Memory B cell (primary cell): Measurements from ENCODE around the gene RTL5.

Experiments used
- ATAC-seq: fragments of 150-1000 bp; cut with Tn5 transposase; 2 replicates; pipeline ENCODE4 v1.10.0; 2021; ENCODE audit warnings: low read depth, mild to moderate bottlenecking, moderate library complexity
- DNase-seq, 2 donors: peaks; one replicate each; pipeline ENCODE4 v3.0.0; 2022; ENCODE audit warnings: low spot score in 2 of 2
- H3K27ac Mint-ChIP-seq: one replicate; pipeline ENCODE4 v1.8.0; 2022; ENCODE audit warnings: mild to moderate bottlenecking, moderate library complexity, mixed read lengths
- H3K27me3 Mint-ChIP-seq: one replicate; pipeline ENCODE4 v1.8.0; 2022; ENCODE audit warnings: mixed read lengths
- H3K36me3 Mint-ChIP-seq: one replicate; pipeline ENCODE4 v1.8.0; 2022; ENCODE audit warnings: mild to moderate bottlenecking, mixed read lengths
- H3K4me1 Mint-ChIP-seq: one replicate; pipeline ENCODE4 v1.8.0; 2022; ENCODE audit warnings: mixed read lengths
- H3K4me3 Mint-ChIP-seq: one replicate; pipeline ENCODE4 v1.8.0; 2022; ENCODE audit warnings: mild to moderate bottlenecking, moderate library complexity, mixed read lengths
- H3K9me3 Mint-ChIP-seq: one replicate; pipeline ENCODE4 v1.8.0; 2022; ENCODE audit warnings: mixed read lengths

RTL5 gene

DNA sequence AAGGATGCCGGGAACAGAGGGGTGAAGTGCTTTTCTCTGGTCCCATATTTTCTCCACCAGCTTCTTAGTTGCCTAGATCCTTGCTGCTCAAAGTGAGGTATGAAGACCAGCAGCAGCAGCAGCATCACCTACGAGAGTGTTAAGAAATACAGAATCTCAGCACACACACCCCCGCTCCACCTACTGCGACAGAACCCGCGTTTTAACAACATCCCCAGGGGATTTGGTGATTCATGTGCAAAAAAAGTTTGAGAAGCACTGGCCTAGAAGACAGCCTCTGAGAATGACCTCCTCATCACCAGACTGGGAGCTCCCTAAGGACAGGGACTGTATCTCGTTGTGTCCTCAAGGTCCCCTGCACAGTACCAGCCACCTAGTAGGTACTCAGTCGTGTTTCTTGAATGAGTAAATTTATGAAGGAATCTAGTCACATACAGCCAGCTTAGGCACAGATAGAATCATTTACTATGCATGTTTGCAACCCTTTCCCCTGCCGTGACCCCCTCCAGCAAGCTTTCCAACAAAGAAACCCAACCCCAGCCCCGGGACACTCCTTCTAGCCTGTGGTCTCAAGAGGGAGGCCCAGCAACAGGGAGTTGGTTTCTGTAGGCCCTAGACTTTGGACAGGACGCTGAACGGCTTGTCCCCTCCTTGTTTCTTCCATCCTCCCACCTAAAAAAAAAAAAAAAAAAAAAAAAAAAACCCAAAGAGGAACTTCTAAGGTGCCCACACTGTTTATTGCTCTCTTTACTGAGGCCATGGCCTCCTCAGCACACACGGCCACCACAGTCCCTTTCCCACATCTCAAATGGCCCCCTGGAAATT lies 21.5 kb downstream of the RTL5 start:
- peaks cover 9% of the 10 kb centered on the region for H3K27me3 Mint-ChIP-seq
- H3K4me1 Mint-ChIP-seq, result peaks cover 6% of the 10 kb centered on the region
- no peak for DNase-seq
- no peak for ATAC-seq
- no peaks in the 10 kb centered on the region for H3K36me3 Mint-ChIP-seq
- H3K4me3 Mint-ChIP-seq, result no peak overlapping the region
- H3K9me3 Mint-ChIP-seq, result no peaks in the 10 kb centered on the region
- H3K27ac Mint-ChIP-seq, result no peak overlapping the region

DNA sequence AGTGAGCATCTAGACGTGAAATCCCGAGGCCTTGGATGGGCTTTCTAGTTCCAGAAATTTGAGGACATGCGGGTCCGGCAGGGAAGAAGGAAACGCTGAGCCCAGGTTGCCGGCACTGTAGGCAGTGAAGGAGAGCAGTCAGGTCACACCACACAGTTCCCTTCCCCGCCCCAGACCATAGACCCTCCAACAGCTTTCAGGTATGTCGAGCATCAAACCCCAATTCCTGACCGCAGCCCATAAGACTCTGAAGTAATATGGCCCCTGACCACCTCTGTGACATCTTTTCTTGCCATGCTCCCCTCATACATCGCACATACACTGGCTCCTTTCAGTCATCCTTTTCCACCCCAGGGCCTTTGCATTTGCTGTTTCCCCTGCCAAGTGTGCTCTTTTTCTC lies 23.0 kb downstream of the RTL5 start:
- Mint-ChIP-seq H3K9me3 (no peaks in the 10 kb centered on the region), H3K27ac (no peak overlapping the region), H3K4me3 (no peak overlapping the region), H3K36me3 (no peaks in the 10 kb centered on the region), H3K4me1 (peaks cover 9% of the 10 kb centered on the region), H3K27me3 (peaks cover 9% of the 10 kb centered on the region)
- ATAC-seq (no peak), DNase-seq (no peak)

GRCh38 chrX:72107841-72108595 lies 23.7 kb downstream of the RTL5 start:
- peaks cover 9% of the 10 kb centered on the region for H3K27me3 Mint-ChIP-seq
- H3K36me3 Mint-ChIP-seq, result no peaks in the 10 kb centered on the region

DNA sequence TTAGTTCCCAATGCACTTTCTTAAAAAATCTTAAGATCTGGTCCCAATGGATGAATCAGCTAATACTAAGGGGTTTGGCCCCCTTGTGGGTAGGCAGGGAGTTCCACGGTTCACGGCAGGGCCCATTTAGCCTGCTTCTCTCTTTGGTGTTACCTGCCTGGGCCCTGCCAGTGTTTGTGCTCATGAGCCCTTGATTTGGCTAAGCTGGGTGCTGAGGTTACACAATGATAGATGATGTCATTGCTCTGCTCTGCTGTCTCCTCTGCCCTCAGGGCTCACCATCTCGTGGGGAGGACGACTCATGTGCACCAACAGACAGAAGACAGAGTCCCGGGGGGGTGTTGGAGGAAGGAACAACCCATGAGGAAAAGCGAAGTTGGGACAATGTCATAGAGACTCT lies 24.4 kb downstream of the RTL5 start:
- Mint-ChIP-seq H3K36me3 (no peaks in the 10 kb centered on the region), H3K4me3 (no peak overlapping the region), H3K4me1 (peaks cover 9% of the 10 kb centered on the region), H3K27me3 (peaks cover 9% of the 10 kb centered on the region), H3K27ac (peak overlapping the region; percentile 42), H3K9me3 (no peaks in the 10 kb centered on the region)
- no peak for ATAC-seq
- DNase-seq, result no peak

More at GRCh38 chrX:72107841-72108595, 23.7 kb downstream of the RTL5 start:
- H3K4me3 Mint-ChIP-seq, result no peak overlapping the region
- H3K27ac Mint-ChIP-seq, result peak overlapping the region; percentile 42
- DNase-seq (no peak), ATAC-seq (no peak)
- H3K9me3 Mint-ChIP-seq, result no peaks in the 10 kb centered on the region
- peaks cover 9% of the 10 kb centered on the region for H3K4me1 Mint-ChIP-seq

- DNase-seq (peak in 1 of 2 donors; percentile 39), ATAC-seq (peak; percentile 60)
- H3K27ac Mint-ChIP-seq, result peak overlapping the region; percentile 94
- peaks cover 6% of the 10 kb centered on the region for H3K27me3 Mint-ChIP-seq
- peaks cover 14% of the 10 kb centered on the region for H3K4me1 Mint-ChIP-seq
- no peaks in the 10 kb centered on the region for H3K36me3 Mint-ChIP-seq
- H3K9me3 Mint-ChIP-seq, result no peaks in the 10 kb centered on the region
- H3K4me3 Mint-ChIP-seq, result no peak overlapping the region
Measured at GRCh38 chrX:72105436-72105835, 26.3 kb downstream of the RTL5 start.

DNA sequence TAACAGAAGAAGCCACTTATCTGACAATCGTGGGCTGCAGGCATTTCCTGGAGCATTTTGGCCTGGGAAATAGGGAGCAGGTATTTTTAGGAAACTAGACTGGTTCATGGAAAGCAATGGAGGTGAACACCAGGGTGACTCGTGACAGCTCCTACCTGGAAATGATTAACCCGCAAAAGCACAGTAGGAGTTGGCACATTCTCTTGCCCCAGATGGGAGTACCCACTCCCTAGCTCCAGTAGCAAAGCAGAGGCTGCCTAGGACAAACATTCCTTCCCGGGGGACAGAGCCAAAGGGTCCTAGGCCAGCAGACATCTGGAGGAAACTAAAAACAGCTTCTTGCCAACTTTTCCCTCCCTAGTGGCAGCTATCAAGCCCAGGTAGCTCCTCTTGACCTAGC lies 29.0 kb downstream of the RTL5 start:
- DNase-seq (no peak), ATAC-seq (no peak)
- Mint-ChIP-seq H3K4me3 (no peak overlapping the region), H3K36me3 (no peaks in the 10 kb centered on the region), H3K4me1 (peaks cover 23% of the 10 kb centered on the region), H3K9me3 (no peaks in the 10 kb centered on the region), H3K27ac (no peak overlapping the region), H3K27me3 (peaks cover 5% of the 10 kb centered on the region)

DNA sequence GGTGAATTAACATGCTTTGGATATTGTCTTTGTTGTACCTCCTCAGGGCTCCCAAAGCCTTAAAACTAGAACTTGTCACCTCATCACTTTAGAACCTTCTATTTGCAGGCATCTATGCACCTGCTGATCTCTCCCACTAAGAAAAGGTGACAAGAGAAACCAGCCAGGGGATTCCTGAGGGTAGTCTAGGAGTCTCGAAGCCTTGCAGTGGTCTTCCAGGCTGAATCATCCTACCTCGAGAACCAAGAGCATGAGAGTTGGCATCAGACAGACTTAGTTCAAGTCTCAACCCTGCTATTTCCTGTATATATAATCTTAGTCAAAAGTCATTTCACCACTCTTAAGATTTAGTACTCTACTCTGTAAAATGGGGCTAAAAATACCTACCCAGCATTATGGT lies 29.6 kb downstream of the RTL5 start:
- DNase-seq (no peak), ATAC-seq (no peak)
- H3K36me3 Mint-ChIP-seq, result no peaks in the 10 kb centered on the region
- H3K27me3 Mint-ChIP-seq, result peaks cover 2% of the 10 kb centered on the region
- H3K4me3 Mint-ChIP-seq, result no peak overlapping the region
- peaks cover 23% of the 10 kb centered on the region for H3K4me1 Mint-ChIP-seq
- peak overlapping the region; percentile 97 for H3K27ac Mint-ChIP-seq
- H3K9me3 Mint-ChIP-seq, result no peaks in the 10 kb centered on the region

DNA sequence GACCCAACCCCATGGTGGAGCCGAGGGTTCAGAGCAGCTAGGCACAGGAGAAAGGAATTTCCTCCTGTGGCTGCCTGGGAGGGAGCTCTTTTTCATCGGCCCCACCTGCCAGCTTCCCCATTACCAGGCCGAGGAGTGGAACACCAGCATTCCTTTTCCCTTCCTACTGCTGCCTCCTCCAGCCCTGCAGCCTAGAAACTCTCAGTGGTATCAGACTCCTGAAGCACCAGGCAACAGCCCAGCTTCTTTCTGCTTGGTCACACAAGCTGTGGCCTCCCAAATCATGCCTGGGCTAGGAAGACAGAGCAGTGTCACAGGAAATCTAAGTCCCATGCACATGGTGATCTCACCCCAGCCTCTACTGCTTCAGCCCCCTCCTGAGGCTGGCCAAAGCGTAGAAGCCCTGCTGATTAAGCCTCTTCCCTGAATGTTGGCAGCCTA lies 30.1 kb downstream of the RTL5 start:
- Mint-ChIP-seq H3K27ac (peak overlapping the region; percentile 97), H3K27me3 (peaks cover 2% of the 10 kb centered on the region), H3K4me3 (peak overlapping the region; percentile 34), H3K4me1 (peaks cover 23% of the 10 kb centered on the region), H3K36me3 (no peaks in the 10 kb centered on the region), H3K9me3 (no peaks in the 10 kb centered on the region)
- ATAC-seq, result no peak
- DNase-seq, result no peak

GRCh38 chrX:72100824-72101351 lies 30.8 kb downstream of the RTL5 start:
- Mint-ChIP-seq H3K4me3 (peak overlapping the region; percentile 69), H3K4me1 (peaks cover 25% of the 10 kb centered on the region), H3K27ac (peak overlapping the region; percentile 97)

DNA sequence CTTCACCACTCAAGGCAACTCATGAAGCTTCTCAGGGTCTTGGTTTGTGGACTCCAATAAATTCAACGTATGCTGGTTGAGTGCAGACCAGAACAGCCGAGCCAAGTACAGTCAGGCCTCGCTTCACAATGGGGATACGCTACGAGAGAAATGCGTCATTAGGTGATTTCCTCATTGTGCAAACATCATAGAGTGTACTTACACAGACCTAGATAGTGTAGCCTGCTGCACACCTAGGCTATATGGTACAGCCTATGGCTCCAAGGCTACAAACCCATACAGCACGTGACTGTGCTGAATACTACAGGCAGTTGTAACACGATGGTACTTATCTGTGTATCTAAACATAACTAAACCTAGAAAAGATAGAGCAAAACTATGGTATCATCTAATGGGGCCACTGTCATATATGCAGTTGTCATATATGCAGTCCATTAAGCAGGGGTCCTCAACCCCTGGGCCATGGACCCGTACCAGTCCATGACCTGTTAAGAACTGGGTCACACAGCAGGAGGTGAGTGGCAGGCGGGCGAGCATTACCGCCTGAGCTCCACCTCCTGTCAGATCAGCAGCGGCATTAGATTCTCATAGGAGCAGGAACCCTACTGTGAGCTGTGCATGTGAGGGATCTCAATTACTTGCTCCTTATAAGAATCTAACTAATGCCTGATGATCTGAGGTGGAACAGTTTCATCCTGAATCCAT lies 31.5 kb downstream of the RTL5 start:
- peaks cover 25% of the 10 kb centered on the region for H3K4me1 Mint-ChIP-seq
- no peaks in the 10 kb centered on the region for H3K9me3 Mint-ChIP-seq
- H3K4me3 Mint-ChIP-seq, result peak overlapping the region; percentile 29
- ATAC-seq, result peak; percentile 63
- DNase-seq, result peak in 1 of 2 donors; percentile 47
- H3K36me3 Mint-ChIP-seq, result no peaks in the 10 kb centered on the region
- H3K27me3 Mint-ChIP-seq, result peaks cover 2% of the 10 kb centered on the region
- H3K27ac Mint-ChIP-seq, result peak overlapping the region; percentile 97

More at GRCh38 chrX:72100824-72101351, 30.8 kb downstream of the RTL5 start:
- Mint-ChIP-seq H3K36me3 (no peaks in the 10 kb centered on the region), H3K27me3 (peaks cover 2% of the 10 kb centered on the region), H3K9me3 (no peaks in the 10 kb centered on the region)
- DNase-seq, result peak; percentile 46 to 59
- peak; percentile 75 for ATAC-seq

- H3K4me1 Mint-ChIP-seq, result peaks cover 26% of the 10 kb centered on the region
Measured at GRCh38 chrX:72097098-72097497, 34.6 kb downstream of the RTL5 start.

GRCh38 chrX:72095370-72095769 lies 36.3 kb downstream of the RTL5 start:
- peaks cover 2% of the 10 kb centered on the region for H3K27me3 Mint-ChIP-seq
- ATAC-seq, result no peak

More at GRCh38 chrX:72097098-72097497, 34.6 kb downstream of the RTL5 start:
- Mint-ChIP-seq H3K27me3 (peaks cover 2% of the 10 kb centered on the region), H3K9me3 (no peaks in the 10 kb centered on the region), H3K27ac (peak overlapping the region; percentile 74), H3K36me3 (no peaks in the 10 kb centered on the region), H3K4me3 (no peak overlapping the region)
- ATAC-seq (no peak), DNase-seq (no peak)

GRCh38 chrX:72094894-72095293 lies 36.8 kb downstream of the RTL5 start:
- H3K4me1 Mint-ChIP-seq, result peaks cover 15% of the 10 kb centered on the region
- no peaks in the 10 kb centered on the region for H3K36me3 Mint-ChIP-seq
- H3K9me3 Mint-ChIP-seq, result no peaks in the 10 kb centered on the region
- H3K4me3 Mint-ChIP-seq, result no peak overlapping the region
- ATAC-seq, result peak; percentile 97
- peaks cover 3% of the 10 kb centered on the region for H3K27me3 Mint-ChIP-seq
- H3K27ac Mint-ChIP-seq, result peak overlapping the region; percentile 89
- DNase-seq, result peak; percentile 47 to 49

More at GRCh38 chrX:72095370-72095769, 36.3 kb downstream of the RTL5 start:
- Mint-ChIP-seq H3K9me3 (no peaks in the 10 kb centered on the region), H3K4me3 (no peak overlapping the region), H3K36me3 (no peaks in the 10 kb centered on the region), H3K27ac (peak overlapping the region; percentile 89), H3K4me1 (peaks cover 20% of the 10 kb centered on the region)
- no peak for DNase-seq
